LHCN-M2 (cell line): ENCODE measurements around the gene ASPG. TPM values are rescaled to one million over a fixed set of nuclear protein-coding genes. Genes with fewer than 3 reads are reported as not detected.

Experiments
- DNase-seq: peaks from one replicate; pipeline ENCODE4 v3.0.0-alpha.2; 2012; ENCODE audit warnings: low read depth
- total RNA-seq: library from RNA; depleted of rRNA; stranded (reverse); fragments of >200 nt; gene quantifications from 2 replicates; pipeline ENCODE4 v1.2.3, GENCODE V29; 2014

ASPG gene
- total RNA-seq, 1 experiment from 2014 or later = 0.34 TPM

DNA sequence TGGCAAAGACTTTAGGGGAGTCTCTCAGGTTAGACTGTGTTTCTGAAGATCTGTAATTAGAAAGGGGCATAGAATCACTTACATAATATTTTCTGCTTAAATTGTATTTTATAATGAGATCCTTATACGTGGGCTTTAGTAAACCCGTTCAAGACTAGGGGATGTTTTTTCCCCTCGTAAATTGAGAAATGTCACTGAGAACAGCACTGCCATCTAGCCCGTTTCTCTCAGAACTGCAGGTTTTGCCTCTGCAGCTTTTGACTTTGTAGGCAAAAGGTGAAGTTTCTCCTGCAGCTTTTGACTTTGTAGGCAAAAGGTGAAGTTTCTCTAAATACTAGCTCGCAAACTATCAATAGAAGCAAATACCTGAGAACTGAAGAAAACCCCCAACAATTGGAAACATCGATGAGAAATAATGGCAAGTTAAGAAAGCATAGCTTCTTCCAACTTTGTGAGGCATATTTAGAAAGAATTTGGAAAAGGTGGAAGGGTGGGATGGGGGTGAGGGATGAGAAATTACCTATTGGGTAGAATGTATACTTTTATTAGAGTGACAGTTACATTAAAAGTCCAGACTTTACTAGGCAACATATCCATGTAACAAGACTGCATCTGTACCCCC is 9.9 kb upstream of the ASPG start:
- peak; percentile 11 for DNase-seq

DNA sequence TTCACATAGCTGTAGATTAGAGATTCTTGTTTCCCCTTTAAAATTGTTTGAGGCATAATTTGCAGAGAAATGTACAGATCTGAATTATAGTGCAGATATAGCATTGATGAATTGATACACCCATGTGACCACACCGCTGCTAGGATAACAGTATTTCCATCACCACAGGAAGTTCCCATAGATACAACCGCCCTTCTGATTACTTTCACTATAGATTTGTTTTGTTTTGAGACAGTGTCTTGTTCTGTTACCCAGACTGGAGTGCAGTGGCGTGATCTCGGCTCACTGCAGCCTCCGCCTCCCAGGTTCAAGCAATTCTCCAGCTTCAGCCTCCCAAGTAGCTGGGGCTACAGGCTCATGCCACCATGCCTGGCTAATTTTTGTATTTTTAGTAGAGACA is 8.8 kb upstream of the ASPG start:
- no peak for DNase-seq

DNA sequence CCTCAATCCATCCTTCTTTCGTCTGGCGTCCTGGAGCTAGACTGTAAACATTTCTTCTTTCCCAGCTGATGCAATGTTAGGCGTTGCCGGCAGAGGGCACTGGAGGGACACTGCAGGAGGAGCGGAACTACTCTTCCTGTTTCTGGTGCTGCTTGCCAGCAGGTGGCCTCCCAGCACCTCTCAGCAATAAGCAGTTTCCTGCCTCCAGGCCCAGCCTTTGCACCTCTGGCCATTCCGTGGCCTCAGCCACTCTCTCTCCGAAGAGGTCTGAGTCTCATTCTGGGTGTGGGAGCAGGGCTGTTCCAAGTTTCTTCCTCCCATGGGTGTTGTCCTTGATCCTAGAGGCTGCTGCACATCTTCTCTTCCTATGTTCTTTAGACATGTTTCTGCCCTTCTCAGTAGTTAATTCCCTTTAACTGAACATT is 7.5 kb upstream of the ASPG start:
- DNase-seq = peak; percentile 86

DNA sequence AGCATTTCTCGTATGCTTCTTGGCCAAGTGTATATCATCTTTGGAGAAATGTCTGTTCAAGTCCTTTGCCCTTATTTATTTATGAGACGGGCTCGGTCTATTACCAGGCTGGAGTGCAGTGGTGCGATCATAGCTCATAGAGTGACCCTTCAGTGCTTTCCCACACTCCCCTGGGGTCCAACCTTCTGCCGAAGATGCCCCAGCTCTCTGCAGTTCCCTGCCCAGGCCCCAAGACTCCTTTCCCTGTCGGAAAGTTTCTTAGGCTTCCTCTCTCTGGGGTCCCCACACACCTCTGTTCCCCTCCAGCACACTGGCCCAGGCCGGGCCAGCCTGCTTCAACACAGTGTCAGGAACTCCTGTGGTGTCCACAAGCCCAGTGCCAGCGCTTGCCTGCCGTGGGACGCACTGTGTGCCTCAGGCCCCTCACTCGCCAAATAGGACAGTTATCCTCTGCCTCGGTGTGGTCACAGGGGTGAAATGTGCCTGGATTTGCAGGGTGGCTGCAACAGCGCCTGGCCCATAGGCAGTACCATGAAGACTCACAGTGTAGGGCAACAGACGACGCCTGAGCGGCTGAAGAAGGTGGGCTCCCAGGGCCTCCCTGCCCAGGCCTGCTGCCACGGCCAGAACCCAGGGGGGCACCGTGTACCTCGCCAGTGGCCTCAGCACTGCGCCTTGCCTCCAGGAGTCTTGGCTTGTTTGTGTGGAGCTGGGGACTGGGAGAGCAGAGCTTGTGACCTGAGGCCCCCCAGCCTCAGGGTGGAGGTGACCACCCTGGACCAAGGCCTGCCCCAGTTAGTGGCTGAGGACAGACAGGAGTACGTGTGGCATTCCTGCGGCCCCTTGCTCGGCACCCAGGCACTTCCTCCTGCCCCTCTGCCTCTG is 4.9 kb upstream of the ASPG start:
- DNase-seq = no peak

DNA sequence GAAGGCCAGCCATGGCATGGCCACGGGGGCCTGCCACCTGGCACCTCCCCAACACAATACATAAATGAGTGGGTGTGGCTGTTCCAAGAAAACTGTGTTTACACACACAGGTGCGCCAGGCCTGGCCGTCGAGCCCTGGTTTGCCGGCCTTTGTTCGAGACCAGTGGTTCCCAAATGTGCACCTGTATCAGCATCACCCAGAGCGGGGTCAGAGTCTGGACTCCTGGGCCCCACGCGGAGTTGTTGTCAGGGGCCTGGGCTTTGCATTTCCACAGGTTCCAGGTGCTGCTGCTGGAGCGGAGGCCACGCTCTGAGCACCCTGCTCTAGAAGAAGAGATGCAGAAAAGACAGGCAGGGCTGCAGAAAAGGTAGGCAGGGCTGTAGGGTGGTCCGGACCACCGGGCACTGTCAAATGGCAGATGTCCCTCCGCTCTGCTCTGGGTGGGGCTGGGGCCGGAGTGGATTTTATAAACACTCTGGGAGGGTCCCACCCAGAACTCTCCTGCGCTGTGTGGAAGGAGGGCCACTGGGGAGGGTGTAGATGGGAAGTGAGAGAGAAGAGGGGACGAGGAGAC is 4.2 kb upstream of the ASPG start:
- no peak for DNase-seq

DNA sequence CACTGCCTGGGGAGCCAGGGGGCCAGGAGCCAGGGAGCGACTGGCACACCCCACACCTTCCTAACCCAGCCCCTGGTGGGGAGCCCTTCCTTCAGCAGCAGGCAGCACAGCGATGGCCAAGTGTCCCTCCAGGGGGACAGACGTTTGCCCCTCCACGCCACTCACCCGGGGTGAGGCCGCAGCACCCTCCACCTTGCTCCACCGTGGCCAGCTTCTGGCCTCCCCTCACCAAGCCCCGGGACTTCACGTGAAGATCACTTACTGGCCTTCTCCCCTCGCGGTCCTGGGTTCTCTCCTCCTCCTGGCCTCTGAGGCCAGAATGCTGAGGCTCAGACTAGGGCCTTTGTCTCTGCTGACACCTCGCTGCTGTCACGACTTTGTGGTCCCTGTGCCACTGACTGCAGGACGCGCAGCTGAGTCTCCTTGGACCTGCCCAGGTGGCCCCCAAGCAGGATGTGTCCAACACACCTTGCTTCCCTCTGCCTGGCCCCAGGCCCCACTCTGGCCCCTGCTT is 3.5 kb upstream of the ASPG start:
- no peak for DNase-seq

DNA sequence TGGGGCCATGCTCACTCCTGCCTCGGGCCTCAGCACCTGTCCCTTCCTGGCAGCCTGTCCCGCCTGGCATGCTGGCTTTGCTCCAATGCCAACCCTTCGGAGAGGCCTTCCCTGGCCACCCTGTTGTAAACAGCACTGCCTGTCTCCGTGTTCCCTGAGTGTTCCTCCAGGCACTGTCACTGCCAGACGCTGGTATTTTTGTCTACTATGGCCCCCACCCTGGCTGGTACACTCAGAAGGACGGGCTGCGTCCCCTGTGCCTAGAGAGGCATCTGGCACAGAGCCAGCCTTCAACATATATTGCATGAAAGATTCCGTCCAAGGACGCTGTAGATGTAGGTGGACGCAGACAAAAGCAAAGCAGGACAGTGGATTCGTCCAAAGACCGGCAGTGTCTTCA is 2.7 kb upstream of the ASPG start:
- DNase-seq = no peak

DNA sequence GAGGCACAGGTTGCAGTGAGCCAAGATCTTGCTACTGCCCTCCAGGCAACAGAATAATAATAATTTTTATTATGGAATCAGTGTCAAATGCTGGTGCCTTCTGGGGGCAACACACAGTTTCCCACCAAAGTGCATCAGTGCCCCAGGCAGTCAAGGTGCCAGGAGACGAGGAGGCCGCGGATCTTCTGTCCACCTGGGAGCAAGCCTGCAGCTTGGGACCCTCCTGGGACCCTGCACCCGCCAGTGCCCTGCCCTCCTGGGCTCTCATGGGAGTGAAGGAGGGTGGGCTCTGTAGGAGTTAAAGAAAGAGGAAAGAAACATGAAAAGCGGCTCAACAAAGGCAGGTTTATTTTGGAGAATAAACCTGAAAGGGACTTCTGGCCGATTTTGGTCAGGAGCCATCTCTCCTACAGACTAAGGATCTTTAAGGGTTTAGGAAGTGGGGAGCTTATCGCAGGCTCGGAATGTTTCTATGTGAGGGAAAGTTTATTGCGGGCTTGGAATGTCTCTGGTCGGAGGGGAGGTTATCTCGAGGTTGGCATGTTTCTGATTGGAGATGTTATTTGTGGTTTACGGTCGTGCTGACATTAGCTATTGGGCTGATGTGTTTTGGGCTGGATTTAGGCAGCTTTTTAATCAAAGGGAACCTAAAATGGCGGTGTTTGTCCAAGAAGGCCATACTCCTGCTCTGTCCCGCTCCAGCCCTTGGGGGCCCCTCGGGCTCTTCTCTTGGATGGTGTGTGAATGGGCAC is 1.1 kb upstream of the ASPG start:
- DNase-seq = no peak

DNA sequence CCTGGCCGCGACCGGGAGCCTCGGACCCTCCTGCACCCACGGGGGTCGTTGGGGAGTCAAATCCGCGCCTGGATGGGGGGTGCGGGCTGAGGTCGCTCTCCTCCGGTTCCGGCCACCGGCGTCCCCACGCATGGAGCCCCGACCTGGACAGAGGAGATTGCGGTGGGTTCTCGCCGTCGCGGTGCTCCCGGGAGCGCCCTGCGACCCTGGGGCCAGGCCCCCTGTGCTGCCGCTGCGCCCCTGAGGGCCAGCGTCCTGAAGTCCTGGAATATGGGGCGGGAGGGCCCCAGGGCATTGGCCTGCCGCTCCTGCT is 345 bp downstream of the ASPG start:
- DNase-seq = no peak

DNA sequence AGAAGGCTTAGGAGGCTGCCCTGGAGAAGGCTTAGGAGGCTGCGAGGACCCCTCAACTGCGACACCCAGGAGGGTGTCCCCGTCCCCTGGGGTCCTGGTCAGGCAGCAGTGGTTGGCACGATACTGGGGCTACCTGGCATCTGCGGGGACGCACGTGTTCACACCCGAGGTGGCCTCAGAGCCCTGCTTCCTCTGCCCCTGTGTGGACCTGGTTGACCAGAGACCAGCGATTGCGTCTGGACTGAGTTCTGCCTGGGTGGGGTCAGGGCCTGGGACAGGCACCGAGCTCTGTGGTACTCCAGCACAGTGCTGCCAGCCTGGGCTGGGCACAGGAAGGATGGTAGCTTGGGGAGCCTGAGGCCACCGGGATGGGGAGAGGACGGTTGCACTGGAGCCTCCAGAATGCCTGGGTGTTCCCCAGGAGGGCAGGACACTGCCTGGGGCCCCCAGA is 735 bp downstream of the ASPG start:
- no peak for DNase-seq

DNA sequence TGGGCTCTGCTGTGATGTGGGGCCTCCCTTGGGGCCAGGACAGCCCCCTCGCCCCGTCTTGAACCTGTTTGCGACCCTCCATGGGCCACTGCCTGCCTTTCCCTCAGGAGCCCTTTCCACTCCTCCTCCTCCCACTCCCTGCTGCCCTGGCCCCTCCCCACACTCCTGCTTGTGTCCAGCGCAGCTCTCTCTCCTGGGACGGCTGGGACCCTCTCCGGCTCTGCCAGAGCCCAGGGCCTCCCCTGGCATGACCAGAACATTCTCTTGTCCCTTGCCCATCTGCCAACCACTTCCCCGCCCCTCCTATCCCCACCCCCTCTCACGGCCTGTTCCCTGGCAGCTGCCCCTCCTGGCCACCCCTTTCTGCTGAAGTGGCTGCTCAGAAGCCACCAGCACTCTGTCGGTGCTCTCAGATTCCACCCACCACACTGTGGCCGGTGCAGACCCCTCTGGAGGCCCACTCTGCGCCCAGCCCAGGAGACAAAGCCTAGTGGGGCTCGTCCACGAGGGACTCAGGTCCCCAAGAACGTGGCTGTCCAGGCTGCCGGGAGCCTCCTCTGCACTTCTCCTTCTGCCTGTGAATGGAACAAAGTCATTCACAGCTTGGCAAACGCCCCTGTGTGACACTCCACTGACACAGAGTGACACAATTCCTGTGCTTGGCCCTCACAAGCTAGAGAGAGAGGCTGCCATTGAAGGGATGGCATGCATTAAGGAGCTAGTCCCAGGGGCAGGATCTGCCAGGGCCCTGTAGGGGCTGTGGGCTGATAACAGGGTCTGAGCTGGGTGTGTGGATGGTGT is 1.4 kb downstream of the ASPG start:
- DNase-seq = no peak

DNA sequence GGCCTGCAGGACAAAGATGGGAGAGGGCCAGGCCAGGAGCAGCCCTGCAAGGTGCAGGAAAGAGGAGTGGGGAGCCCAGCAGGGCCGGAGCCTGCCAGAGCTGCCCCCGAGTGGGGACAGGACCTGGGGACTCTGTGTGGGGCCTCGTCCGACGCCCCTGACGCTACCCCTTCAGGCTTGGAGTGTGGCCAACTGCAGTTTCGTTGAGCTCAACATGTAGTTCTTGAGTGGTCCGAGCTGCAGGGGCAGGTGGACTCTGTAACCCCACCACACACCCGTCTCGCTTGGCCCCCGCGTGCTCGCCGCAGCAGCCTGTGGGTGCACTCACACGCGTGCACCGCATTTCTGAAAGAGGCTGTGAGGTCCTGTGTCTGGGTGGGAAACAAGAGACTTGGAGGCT is 2.0 kb downstream of the ASPG start:
- no peak for DNase-seq

DNA sequence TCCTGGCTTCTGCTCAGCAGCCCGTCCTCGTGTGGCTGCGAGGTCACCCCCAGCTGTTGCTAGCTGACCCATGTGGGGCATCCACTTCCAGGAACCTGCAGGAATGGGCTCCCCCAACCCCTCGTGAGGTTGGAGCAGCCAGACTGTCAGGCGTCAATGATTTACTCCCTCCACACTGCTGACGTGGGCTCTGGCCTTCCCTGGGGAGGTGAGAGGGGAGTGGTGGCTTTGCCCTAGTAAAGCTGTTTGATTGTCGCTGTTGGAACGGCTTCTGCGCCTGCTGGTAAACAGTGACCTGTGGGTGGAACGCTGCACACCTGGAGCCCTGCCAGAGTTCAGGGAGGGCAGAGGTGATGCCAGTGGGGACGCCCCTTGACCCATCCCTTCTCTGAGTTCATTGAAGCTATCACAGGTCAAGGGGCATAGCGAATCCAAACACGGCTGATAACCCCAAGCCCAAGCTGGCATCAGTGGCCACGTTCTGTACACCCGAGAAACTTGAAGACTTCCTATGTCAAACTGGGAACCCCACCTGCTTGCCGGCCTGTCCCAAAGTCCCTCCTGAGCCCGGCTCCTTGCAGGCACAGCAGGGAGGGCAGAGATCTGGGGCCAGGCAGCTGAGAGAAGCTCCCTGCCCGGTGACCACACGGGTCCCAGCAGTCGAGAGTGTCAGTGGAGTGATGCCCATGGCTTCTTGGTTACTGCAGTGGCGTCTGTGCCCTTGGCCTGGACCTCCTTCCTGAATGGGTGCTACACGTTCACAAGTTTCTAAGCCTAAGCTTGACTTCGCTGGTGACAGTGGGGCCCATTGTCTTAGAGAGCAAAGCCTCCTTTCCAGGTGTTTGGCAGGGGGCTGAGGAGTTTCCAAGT is 2.7 kb downstream of the ASPG start:
- no peak for DNase-seq

DNA sequence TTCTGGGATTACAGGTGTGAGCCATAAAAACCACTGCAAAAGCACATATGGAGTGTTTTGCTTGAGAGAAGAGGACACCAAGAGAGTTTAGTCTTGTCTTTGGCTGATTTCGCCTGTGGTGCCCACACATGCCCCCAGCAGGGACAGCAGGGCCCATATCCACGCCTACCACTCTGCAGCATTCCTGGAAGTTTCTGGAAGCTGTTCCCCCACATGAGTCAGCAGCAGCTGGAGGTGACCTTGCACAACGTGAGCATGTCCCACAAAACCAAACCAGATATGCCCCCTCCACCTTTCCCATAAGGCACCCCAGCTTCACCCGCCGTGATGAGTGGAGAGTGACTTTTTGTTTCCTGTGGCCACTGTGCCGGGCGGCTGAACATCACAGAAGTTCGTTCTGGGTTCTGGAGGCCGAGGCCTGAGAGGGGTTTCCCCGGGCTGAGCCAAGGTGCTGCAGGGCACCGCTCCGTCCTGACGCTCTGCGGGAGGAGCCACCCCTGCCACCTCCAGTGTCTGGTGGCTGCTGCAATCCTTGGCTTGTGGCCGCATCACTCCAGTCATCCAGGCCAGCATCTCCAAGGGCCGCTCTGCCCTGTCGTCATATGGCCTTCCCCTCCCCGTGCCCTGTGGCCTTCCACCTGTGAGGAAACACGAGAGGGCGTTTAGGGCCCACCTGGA is 4.7 kb downstream of the ASPG start:
- DNase-seq = peak; percentile 21

DNA sequence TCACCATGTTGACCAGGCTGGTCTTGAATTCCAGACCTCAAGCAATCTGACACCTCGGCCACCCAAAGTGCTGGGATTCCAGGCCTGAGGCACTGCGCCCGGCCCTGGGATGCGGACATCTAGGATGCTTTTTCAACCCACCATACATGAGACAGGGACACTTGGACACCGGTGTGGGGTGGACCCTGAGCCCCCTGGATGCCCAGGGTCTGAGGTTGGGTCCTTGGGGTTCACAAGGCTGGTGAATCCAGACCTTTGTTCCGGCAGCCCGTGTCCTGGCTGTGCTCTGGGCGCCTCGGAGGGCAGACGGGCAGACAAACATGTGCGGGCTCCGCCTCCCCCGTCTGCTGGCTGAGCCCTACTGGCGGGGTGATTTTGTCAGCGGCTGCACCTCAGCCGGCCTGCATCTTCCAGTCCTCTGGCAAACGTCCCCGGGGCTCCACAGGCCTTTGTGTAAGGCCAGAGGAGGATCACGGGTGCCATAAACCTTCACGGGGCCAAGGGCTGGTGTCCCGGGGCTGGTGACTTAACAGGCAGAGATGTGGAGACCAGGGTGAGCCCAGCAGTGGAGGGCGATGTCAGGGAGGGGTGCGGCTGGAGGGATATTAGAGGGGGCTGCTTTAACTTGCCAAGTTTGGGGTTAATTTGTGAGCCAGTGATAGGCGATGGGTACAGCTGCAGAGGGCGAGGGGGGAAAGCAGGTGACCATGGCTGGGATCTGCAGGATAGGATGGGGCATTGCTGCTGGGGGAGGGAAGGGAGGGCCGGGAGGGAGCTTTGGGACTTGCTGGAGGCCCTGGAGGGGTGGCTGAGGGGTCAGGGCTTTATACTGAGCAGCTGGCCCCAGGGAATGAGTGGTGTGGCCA is 5.8 kb downstream of the ASPG start:
- no peak for DNase-seq

DNA sequence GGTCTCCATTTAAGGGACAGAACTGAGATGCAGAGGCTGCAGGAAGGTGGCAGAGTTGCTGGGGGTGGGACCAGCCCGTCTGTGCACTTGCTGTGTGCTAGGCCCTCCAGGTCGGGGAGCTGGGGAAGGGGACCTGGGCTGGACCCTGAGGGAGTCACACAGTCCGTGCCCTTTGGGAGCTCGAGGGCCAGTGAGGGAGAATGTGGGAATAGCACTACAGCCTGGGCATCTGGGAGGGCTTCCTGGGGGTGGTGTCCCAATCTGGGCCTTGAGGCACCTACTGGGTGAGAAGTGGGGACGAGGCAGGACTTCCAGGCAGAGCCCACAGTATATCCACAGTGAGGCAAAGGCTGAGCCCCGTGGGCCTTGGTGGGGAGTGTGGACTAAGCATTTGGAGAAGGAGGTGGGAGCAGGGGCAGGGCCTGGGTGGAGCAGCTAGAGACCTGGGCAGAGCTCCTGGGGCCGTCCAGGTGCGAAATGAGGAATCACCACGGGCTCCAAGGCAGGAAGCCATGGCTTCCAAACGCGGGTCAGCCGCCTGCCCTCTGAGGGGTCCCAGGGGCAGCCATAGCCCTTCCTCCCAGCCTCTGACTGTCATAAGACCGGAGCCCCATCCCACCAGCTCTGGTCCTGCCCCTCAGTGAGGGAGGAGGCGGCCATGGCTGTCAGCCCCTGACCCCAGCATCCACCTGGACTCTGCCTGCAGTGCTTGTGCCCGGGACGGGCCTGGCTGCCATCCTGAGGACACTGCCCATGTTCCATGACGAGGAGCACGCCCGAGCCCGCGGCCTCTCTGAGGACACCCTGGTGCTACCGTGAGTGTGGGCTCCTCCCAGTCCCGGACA is 6.6 kb downstream of the ASPG start:
- DNase-seq = no peak

DNA sequence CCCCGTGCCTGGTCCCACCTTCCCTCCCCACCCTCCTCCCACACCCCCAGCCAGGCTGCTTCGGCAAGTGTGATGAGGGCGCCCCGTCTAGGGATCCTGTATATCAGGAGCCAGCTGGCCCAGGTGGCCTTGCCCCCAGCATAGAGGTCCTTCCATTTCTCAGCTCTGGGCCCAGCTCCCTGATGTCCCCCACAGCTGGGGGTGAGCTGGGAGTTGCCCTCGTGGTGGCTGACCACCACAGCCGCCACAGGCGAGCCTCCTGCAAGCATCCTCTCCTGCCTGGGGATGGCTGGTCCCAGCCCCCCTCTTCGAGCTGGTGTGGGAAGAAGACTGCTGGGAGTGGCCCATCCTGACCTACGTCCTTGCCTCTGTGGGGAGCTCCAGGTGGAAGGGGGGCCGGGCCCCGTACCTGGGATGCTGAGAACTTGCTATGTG is 7.4 kb downstream of the ASPG start:
- DNase-seq = no peak
